ENCODE data around the gene FANCD2. TPM values are rescaled to one million over a fixed set of nuclear protein-coding genes. Genes with fewer than 3 reads are reported as not detected.

FANCD2 gene
- total RNA-seq: 15.7 TPM

DNA sequence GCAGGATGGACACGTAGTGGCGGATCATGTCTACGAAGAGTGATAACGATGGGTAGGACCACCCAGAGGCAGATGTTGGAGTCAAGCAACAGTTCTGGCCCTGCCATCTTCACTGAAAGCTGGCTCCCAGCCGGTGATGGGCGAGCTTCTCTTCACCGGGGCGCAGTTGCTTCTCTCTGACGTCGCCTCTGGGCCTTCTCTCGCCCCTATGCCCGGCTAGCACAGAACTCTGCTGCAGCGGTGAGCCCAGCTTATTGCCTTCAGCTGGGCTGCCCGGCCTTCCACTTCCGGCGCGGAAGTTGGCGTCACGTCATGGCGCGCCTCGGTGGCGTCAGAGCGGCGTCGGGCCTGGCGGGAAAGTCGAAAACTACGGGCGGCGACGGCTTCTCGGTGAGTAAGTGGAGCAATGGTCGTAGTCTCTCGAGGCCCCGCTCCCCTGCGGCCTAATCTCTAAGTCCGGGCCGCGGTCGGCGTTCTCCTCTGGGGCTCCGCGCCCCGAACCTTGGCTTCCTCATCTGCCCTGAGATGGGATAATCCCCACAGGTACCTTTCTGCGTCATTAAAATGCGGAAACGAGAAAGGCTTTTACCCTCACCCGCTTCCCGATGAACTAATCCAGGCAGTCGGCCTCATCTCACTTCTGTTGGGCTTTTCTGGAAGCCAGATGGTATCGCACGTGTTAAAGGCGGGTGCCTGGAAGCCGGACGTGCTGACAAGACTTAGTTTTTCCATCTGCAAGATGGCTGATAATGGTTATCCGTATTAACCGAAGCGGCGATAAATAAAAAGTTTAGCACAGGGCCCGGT, at the start of gene FANCD2:
FANCD2 (plus strand) TSS at position 354 of the 807 bp plus-strand sequence. CDS start 2,221 bp downstream, outside the sequence.
- Histone ChIP-seq H3K9me3 (ENCODE audit: low read depth, low read length) (no peaks in the 10 kb centered on the region), H3K27me3 (ENCODE audit: insufficient read depth, low read length) (no peaks in the 10 kb centered on the region), H3K4me3 (ENCODE audit: low read length) (peak within 1 kb of the TSS; percentile 59), H3K4me1 (ENCODE audit: insufficient read depth, low read length) (peaks cover 37% of the 10 kb centered on the region)

DNA sequence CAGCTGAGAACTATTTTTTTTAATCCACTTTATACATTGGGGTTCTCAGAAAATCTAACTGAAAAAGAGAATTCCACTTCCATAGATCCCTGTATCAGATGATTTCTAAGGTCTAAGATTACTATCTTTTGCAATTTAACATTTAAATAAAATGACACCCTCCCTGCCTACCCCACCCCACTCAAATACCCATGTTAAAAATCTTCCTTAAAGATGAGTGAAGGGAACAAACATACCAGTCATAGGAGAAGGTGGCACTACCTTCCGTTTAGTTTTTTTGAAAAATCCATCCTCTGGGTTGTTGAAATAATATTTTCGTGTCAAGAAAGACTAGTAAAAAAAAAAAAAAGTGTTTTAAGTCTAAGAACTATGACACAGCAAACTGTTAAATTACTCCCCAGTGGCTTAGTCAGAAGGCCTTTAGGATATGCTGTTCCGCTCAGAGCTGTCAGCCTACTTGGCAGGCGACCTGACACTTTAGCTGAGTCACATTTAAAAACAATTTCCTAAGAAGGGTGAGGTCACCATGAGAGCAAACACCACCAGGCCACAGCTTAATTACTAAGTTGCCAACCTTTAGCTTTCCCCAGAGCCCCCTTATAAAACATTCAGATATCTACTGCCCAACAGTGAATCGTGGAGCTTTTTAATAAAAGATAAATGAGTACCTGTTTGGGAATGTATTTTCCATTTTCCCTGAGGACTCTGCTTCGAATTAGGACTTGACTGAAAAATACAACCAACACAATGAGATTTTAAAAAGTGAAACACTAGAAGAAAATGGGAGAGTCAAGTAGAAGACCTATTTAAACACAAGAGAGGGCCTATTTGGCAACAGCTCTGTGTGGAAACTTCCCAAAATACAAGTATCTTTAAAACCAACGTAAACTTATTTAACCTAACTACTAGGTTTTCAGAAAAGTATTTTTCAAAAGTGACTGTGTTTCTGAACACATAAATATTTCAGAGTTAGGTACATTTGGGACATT, 49.2 kb upstream of the FANCD2 start:
- Histone ChIP-seq H3K27me3 (ENCODE audit: insufficient read depth, low read length) (no peaks in the 10 kb centered on the region), H3K4me3 (ENCODE audit: low read length) (no peak overlapping the region), H3K9me3 (ENCODE audit: low read depth, low read length) (no peaks in the 10 kb centered on the region), H3K4me1 (ENCODE audit: insufficient read depth, low read length) (peaks cover 37% of the 10 kb centered on the region)

DNA sequence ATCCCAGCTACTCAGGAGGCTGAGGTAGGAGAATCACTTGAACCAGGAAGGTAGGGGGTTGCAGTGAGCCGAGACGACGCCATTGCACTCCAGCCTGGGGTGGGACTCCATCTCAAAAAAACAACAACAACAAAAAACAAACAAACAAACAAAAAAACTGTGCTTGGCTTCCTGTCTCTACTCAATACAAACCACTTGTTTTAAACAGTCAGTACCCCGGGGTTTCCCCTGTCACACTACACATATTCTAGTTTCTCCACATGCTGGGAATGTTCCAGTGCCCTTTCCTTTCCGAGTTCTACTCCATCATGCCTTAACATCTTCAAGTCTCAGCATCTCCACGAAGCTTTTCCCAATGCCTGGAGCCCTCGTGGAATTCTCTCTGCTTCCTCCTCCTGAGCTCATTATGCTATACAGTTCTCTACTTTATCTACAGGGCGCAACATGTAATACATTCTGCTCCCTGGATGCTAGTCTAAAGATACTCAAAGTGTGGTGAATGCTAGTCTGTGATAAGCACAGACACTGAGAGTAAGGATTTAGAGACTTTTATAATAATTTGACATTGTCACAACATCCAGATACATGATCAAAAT, 47.4 kb upstream of the FANCD2 start:
- no peaks in the 10 kb centered on the region for H3K9me3 ChIP-seq (ENCODE audit: low read depth, low read length)
- H3K27me3 ChIP-seq (ENCODE audit: insufficient read depth, low read length): no peaks in the 10 kb centered on the region
- no peak overlapping the region for H3K4me3 ChIP-seq (ENCODE audit: low read length)
- peaks cover 37% of the 10 kb centered on the region for H3K4me1 ChIP-seq (ENCODE audit: insufficient read depth, low read length)

DNA sequence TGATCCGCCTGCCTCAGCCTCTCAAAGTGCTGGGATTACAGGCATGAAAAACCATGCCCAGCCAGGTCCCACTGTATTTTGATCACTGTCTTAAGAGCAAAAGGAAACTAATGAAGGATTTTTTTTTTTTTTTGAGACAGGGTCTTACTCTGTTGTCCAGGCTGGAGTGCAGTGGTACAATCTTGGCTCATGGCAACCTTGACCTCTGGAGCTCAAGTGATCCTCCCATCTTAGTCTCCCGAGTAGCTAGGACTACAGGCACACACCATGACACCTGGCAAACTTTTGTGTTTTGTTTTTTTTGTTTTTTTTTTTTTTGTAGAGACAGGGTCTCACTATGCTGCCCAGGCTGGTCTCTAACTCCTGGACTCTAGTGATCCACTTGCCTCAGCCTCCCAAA, 46.0 kb upstream of the FANCD2 start:
- no peak overlapping the region for H3K4me3 ChIP-seq (ENCODE audit: low read length)
- no peaks in the 10 kb centered on the region for H3K27me3 ChIP-seq (ENCODE audit: insufficient read depth, low read length)
- H3K4me1 ChIP-seq (ENCODE audit: insufficient read depth, low read length): peaks cover 39% of the 10 kb centered on the region
- no peaks in the 10 kb centered on the region for H3K9me3 ChIP-seq (ENCODE audit: low read depth, low read length)

DNA sequence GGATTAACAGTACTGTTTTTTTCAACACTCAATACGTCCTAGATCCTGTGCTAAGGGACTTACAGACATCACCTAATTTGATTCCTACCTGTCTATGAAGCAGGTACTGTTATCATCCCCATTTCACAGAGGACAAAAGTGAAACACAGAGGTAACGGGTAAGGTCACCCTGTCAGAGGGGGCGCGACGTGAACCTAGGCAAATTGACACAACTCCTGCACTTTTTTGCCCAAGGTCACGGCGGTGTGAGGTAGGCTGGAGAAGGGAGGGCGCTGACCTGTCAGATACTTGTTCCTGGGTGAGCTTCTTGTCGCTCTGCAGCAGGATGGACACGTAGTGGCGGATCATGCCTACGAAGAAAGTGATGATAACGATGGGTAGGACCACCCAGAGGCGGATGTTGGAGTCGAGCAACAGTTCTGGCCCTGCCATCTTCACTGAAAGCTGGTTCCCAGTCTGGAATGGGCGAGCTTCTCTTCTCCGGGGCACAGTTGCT, 40.0 kb upstream of the FANCD2 start:
- Histone ChIP-seq H3K9me3 (ENCODE audit: low read depth, low read length) (no peaks in the 10 kb centered on the region), H3K27me3 (ENCODE audit: insufficient read depth, low read length) (no peaks in the 10 kb centered on the region), H3K4me1 (ENCODE audit: insufficient read depth, low read length) (peaks cover 24% of the 10 kb centered on the region), H3K4me3 (ENCODE audit: low read length) (peak overlapping the region; percentile 72)

DNA sequence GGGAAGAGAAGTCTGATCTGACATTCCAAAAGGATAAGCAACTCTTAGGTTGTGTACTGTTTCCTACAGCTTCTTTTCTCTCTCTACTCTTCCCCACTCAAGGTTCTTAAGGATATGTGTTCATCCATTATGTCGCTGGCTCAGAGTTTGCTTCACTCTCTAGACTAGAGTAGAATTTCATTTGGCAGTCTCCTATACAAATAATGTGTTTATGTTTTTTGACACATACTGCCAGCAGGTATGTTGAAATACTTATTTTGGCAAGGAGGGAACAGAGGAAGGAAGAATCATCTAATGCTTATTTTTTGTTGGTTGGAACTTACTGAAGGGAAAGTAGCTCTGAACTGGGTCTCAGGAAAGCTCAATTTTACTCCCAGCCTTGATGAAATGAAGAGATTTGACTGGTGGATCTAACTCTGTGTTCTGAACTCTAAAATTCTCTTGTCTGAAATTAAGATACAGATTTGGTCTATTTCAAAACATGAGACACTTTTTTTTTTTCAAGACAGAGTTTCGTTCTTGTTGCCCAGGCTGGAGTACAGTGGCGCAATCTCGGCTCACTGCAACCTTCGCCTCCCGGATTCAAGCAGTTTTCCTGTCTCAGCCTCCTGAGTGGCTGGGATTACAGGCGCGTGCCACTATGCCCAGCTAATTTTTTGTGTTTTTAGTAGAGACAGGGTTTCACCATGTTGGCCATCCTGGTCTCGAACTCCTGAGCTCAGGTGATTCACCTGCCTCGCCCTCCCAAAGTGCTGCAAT, 32.0 kb upstream of the FANCD2 start:
- Histone ChIP-seq H3K4me1 (ENCODE audit: insufficient read depth, low read length) (no peaks in the 10 kb centered on the region), H3K4me3 (ENCODE audit: low read length) (no peak overlapping the region), H3K27me3 (ENCODE audit: insufficient read depth, low read length) (no peaks in the 10 kb centered on the region), H3K9me3 (ENCODE audit: low read depth, low read length) (no peaks in the 10 kb centered on the region)

DNA sequence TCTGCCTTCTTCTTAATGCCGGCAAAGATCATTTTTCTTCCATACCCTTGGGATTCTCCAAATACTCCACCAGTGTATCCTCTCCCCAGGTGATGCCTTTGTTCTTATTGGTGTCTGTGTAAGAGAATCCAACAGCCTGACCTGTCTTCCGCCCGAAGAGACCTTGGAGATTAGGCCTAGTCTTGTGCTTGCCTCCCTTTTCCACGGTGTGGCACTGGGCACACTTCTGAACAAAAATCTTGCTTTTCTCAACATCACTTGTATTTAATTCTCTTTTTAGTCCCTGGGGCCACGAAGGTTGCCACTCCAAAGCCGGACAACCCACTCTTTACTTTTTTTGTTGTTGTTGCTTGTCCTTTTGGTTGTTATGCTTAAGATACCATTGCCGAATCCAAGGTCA, 25.6 kb upstream of the FANCD2 start:
- Histone ChIP-seq H3K9me3 (ENCODE audit: low read depth, low read length) (no peaks in the 10 kb centered on the region), H3K4me1 (ENCODE audit: insufficient read depth, low read length) (no peaks in the 10 kb centered on the region), H3K27me3 (ENCODE audit: insufficient read depth, low read length) (no peaks in the 10 kb centered on the region), H3K4me3 (ENCODE audit: low read length) (no peak overlapping the region)

DNA sequence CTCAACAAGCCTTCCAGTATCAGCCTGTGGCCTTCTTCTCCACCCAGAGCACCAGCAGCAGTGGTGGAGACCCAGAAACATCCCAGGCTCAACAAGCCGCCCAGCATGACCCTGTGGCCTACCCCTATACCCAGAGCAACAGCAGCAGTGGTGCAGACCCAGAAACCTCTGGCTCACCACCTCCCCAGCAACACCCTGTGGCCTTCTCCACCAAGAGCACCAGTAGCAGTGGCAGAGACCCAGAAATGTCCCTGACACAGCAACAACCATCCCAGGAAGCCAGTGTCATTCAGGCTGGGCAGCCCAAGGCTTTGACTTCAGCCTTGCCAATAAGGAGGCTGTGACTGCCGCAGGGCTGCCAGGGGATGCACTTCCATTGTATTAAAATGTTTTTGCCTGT, 23.3 kb upstream of the FANCD2 start:
- no peaks in the 10 kb centered on the region for H3K27me3 ChIP-seq (ENCODE audit: insufficient read depth, low read length)
- no peaks in the 10 kb centered on the region for H3K9me3 ChIP-seq (ENCODE audit: low read depth, low read length)
- H3K4me1 ChIP-seq (ENCODE audit: insufficient read depth, low read length): no peaks in the 10 kb centered on the region
- no peak overlapping the region for H3K4me3 ChIP-seq (ENCODE audit: low read length)

DNA sequence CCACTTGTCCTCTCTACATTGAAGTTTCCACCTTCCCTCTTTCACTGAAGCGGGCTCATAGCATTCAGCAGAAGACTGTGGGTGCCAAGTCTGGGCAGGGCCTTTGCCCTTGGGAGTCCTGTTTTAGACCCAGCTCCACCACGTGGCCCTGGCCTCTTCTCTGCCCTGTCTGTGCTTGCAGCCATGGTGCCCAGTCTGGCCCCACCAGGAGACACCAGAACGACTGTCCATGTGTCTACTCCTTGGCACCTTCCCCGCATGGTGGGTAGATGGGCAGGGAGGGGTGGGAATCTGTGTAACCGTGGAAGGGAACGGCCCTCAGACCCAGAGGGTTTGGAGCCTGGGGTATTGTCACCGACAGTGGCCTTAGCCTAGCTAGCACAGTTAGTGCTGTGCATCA, 21.7 kb upstream of the FANCD2 start:
- Histone ChIP-seq H3K9me3 (ENCODE audit: low read depth, low read length) (no peaks in the 10 kb centered on the region), H3K27me3 (ENCODE audit: insufficient read depth, low read length) (no peaks in the 10 kb centered on the region), H3K4me1 (ENCODE audit: insufficient read depth, low read length) (peaks cover 12% of the 10 kb centered on the region), H3K4me3 (ENCODE audit: low read length) (no peak overlapping the region)

DNA sequence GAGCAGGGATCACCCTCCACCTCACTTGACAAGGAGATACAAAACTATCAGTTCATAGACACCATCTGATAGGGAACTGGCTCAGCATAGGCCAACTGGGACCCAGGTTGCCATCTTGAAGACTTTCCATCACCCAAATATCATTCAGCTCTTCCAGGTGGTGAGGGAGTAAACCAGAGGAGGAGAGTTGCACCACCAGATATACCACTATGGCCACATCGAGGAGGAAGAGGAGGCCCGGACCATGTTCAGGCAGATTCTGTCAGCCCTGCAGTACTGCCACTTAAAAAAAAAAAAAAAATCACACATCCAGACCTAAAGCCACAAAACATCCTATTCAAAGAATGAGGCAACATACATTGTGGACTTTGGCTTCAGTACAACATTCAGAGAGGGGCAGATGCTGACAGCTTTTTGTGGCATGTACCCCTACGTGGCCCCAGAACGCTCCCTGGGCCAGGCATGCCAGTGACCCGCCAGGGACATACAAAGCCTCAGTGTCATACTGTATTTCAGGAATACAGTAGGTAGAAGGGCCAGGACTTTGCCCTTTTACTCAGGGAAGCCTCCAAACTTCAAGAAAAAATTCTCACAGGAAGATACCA, 21.2 kb upstream of the FANCD2 start:
- Histone ChIP-seq H3K27me3 (ENCODE audit: insufficient read depth, low read length) (no peaks in the 10 kb centered on the region), H3K4me3 (ENCODE audit: low read length) (no peak overlapping the region), H3K4me1 (ENCODE audit: insufficient read depth, low read length) (peaks cover 15% of the 10 kb centered on the region), H3K9me3 (ENCODE audit: low read depth, low read length) (no peaks in the 10 kb centered on the region)

DNA sequence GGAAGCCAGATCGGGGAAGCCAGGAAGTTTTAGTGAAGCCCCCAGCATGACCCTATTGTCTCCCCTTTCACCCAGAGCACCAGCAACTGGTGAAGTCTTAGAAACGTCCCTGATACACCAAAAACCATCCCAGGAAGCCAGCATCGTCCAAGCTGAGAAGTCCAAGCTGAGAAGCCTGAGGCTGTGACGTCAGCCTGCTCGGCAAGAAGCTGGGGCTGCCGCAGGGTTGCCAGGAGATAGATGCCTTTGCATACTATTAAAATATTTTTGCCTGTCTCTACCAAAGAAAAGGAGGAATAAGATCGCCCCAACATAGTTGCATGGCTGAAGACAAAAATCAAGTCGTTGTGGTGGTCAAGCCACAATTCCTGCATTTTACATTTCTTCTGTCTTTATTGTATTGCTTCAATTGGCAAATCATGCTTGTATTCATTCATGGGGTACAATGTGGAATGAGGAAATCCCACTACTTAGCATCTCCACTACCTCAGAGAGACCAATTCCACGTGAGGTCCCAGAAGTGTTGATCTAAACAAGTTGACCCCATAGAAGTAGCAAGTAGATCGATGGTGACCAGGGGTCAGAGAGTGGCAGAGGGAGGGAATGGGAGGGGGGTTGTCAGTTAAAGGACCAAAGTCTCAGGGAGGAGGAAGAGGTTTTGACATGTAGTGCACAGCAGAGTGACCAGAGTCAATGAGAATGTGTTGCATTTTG, 20.0 kb upstream of the FANCD2 start:
- H3K4me3 ChIP-seq (ENCODE audit: low read length): no peak overlapping the region
- H3K27me3 ChIP-seq (ENCODE audit: insufficient read depth, low read length): no peaks in the 10 kb centered on the region
- no peaks in the 10 kb centered on the region for H3K9me3 ChIP-seq (ENCODE audit: low read depth, low read length)
- H3K4me1 ChIP-seq (ENCODE audit: insufficient read depth, low read length): peaks cover 26% of the 10 kb centered on the region

DNA sequence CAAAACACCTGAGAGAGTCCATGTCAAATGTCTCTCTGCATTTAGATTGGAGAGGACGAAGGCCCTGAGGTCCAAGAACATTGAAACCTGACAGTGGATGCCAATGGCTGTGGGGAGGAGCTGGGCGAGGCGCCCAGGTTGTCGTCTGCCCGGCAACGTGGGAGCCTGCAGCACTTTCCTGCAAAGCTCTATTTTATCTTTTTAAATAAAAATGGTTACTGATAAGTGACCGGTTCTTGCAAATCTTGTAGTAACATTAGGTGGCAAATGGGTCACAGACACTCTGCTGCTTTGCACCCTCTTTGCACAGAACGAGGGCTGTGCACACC, 19.5 kb upstream of the FANCD2 start:
- Histone ChIP-seq H3K4me1 (ENCODE audit: insufficient read depth, low read length) (peaks cover 31% of the 10 kb centered on the region), H3K27me3 (ENCODE audit: insufficient read depth, low read length) (no peaks in the 10 kb centered on the region), H3K9me3 (ENCODE audit: low read depth, low read length) (no peaks in the 10 kb centered on the region), H3K4me3 (ENCODE audit: low read length) (no peak overlapping the region)

DNA sequence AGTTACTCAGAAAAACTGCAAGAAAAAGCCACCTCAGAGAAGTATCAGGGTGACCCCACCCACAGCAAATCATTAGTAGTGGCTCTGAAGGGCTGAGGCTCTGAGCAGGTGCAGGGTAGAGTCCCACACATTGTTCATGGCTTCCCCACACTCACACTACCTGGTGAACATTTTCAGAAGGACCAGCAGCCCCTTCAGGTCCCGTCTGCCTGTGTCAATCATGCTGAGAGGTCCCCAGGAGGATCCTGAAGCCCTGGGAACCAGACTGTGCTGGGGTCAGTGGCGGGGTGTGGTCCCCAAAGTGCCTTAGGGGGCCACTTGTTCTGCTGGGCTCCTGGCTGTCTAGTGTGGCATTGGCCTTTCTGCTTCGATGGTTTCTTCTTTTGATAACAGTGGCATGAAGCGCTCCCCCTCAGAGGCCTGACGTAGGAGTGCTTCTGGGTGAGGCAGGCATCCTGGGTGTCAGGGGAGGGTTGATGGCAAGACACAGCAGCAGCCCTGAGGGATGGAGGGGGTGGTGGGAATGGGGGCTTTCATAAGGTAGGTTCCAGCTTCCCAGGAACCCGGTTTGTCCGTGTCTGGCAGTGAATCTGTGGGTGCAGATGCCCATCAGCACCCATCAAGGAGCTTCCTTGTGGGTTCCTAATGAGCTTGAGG, 19.0 kb upstream of the FANCD2 start:
- peaks cover 31% of the 10 kb centered on the region for H3K4me1 ChIP-seq (ENCODE audit: insufficient read depth, low read length)
- H3K4me3 ChIP-seq (ENCODE audit: low read length): no peak overlapping the region
- H3K27me3 ChIP-seq (ENCODE audit: insufficient read depth, low read length): no peaks in the 10 kb centered on the region
- no peaks in the 10 kb centered on the region for H3K9me3 ChIP-seq (ENCODE audit: low read depth, low read length)
